ENCODE measurements around the gene HNRNPA0.
"Not testable (repeated sequence)": the region's sequence is repeated elsewhere in the genome, so short reads cannot be mapped to it uniquely, and the experiment has no call there.

The HNRNPA0 gene

DNA sequence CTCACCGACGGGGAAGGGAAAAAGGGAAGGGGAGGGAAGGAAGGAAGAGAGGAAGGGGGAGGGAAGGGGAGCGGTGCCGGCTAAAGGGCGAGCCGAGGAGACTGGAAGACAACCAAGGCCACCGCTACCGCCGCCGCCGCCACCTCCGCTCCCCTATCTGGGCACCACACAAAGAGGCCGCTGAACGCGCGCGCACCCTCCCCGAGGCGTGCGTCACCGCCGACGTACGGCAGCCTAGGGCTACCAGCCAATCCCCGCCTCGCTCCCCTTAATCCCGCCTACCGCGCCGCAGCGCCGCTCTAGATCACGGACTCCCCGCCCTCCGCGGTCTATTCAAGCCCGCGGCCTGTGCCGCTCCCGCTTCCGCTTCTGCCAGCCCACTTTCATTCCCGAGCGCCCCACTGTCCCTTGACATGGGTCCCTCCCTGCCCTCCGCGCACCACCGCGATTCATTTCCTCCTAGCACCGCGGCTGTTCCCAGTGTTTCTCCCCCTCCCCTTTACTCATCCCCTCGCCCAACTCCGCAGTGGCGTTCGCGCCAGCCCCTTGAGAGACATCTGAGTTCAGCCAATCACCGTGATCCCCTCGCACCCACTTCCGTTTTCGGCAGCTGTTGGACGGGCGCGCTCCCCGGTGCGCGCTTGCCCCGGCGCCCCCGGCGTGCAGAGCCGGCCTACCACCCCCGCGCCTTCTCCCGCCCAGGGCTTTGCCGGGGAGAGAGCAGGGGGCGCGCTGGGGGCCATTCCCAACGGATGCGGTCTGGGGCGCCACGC is at the start of gene HNRNPA0:
HNRNPA0 (minus strand) TSS at position 176 of the 773 bp plus-strand sequence. CDS start 297 bp downstream, outside the sequence.
- peak; percentile 97 for DNase-seq (ENCODE audit: low read depth)

DNA sequence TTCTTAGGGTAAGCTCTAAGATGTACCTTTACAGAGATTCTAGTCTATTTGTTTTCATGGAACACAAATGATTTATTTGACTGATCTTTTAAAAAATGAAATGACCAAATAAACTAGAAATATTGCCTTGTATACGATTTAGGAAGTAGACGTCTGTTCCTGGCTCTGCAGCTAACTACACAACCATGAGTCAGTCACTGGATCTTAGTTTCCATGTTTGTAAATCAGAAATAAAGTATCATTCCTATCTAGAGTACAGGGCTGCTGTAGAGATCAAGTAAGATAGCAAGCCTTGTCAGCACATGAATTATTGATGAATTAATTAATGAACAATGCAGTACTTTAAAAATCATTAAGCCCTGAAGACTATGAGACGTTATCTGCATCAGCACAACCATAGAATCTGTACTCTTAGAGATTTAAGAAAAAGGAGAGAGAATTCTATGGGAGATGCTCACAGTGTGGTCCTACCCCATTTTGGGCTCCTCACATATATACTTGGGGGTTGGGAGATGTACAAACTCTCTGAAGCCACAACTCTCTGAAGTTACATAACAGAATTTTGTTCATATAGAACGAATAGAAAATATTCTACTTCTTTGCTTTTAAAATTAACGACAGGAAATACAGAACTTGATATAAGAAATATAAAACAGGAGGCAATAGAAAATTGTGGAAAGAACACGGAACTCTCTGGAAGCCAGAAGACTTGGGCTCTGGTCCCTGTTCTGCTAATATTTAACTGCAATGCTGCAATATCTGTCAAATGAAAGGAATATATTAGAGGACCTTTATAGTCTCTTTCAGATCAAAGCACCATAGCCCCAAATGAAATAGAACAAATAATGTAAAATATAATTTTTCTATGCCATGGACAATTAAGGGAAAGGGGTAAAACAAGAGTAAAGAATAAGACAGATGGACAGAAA is 48.4 kb upstream of the HNRNPA0 start:
- no peak for DNase-seq (ENCODE audit: low read depth)

DNA sequence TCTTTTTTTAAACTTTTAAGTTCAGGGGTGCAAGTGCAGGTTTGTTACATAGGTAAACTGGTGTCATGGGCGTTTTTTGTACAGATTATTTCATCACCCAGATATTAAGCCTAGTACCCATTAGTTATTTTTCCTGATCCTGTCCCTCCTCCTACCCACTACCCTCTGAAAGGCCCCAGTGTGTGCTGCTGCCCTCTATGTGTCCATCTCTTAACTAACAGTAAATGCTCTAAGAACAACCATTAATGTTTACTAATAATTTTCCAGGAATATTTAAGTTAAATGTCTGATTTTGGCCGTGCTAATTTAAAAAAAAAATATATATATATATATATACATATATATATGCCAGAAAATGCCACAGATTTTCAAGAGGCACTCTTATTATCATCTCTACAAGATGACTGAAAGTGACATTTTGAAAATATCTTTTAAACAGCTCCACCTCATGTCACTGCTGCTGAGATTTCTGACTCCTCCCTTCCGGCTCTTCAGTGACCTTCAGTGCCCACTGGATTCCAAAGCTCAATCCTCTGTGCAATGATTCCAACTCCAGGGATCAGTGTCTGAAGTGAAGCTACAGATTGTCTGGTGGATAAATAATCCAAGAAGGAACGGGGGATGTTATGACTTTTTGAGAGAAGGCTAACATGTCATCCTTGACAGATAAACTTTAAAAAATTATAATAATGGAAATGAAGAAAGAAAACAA is 46.7 kb upstream of the HNRNPA0 start:
- DNase-seq (ENCODE audit: low read depth), result no peak

DNA sequence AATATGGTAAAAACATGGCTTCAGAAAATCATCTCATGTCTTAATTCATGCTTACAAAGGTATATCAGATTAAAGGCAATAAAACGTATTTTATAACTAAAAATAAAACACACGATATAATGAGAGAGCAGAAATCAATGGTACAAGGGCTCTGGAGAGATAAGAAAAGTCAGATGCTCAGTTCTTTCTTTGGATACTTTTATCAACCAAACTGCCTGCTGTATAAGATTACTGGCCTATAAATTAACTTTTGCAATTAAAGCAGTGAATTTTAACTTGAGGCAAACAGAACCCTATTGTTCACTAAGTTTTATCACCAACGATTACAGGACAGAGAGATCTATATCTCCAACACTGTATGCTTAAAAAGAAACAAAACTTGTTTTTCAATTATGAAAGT is 42.1 kb upstream of the HNRNPA0 start:
- DNase-seq (ENCODE audit: low read depth), result no peak

DNA sequence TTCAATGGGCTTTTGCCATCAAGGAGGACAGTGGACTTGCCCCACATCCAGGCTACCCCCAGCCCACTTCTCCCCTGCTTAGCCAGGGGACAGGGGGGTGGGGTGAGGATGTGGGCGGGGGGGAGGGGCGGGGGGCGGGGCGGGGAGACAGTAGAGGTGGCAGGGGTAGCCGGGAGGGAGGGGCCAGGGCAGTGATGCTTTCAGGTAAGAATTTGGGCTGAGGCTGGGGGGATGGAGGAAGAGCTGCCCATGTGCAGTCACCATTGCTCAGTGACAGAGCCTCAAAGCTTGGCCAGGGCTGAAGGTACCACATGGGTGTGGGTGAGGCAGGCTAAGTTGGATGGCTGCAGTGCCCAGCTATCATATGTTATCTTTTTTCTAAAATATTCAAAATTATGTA is 40.7 kb upstream of the HNRNPA0 start:
- DNase-seq (ENCODE audit: low read depth), result no peak

DNA sequence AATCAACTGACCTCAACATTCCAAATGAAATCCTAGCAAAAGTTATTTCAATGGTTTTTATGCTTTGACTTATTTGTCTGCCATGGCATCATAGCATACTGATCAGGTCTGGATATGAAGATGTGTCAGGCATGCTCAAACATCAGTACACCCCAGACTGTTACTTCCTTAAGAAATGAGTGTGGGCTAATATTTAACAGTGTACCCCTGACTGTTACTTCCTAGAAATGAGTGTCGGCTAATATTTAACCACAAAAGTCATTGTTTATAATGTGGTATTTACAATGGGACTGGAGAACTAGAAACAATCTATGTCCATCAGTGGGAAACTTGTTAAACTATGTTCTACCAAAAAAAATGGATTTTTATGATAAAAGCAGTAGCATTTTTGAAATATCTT is 38.1 kb upstream of the HNRNPA0 start:
- DNase-seq (ENCODE audit: low read depth), result no peak

DNA sequence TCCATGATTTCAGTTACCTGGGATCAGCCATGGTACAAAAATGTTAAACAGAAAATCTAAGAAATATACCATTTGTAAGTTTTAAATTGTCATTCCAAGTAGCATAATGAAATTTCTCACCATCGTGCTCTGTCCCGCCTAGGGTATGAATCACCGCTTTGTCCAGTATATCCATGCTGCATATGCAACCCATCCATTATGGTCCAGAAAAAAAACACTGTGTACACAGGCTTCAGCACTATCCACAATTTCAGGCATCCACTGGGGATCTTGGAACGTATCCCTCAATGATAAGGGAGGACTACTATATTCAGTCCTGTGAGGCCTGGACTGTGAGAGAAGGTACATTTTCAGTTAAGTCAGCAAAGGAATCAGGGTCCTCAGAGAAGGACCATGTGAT is 37.6 kb upstream of the HNRNPA0 start:
- no peak for DNase-seq (ENCODE audit: low read depth)

DNA sequence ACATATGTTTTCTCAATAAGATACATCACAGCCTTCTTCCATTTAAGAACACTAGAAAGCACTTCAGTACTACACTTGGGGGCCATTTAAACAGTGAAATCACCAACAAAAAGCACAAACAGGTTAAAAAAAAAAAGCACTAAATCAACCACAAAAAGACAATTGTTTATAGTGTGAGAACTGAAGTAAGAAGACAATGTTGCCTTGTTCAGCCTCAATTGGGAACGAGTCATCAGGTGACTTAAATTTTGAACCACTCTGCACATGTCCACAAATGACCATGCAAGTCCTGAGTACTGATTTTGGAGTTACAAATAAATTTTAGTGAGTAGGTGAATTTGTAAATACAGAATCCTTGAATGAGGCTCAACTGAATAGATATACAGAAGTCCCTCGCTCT is 37.2 kb upstream of the HNRNPA0 start:
- DNase-seq (ENCODE audit: low read depth), result no peak

DNA sequence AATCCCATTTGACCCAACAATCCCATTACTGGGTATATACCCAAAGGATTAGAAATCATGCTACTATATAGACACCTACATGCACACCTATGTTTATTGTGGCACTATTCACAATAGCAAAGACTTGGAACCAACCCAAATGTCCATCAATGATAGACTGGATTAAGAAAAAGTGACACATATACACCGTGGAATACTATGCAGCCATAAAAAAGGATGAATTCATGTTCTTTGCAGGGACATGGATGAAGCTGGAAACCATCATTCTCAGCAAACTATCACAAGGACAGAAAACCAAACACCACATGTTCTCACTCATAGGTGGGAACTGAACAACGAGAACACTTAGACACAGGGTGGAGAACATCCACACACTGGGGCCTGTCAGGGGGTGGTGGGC is 34.4 kb upstream of the HNRNPA0 start:
- not testable (repeated sequence) for DNase-seq (ENCODE audit: low read depth)

DNA sequence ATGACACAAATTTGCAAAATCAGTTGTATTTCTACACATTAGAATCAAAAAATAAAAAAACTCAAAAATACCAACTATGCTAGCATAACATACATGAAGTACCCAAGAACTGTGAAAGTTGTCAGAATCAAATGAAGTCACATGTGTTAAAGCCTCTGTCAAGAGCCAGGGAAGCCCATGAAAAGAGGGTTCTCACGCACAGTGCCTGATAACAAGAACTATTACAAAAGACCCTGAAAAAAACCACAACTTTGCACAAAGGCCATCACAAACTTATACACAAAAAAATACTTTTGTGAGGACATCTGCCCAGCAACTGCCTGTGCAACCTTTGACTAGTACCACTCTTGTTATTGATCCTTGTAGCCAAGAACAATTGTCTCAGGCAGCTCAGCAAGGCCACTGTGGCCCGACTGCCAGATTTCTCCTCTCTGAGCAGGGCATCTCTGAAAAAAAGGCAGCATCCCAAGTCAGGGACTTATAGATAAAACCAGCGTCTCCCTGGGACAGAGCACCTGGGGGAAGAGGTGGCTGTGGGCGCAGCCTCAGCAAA is 28.9 kb upstream of the HNRNPA0 start:
- DNase-seq (ENCODE audit: low read depth), result no peak

DNA sequence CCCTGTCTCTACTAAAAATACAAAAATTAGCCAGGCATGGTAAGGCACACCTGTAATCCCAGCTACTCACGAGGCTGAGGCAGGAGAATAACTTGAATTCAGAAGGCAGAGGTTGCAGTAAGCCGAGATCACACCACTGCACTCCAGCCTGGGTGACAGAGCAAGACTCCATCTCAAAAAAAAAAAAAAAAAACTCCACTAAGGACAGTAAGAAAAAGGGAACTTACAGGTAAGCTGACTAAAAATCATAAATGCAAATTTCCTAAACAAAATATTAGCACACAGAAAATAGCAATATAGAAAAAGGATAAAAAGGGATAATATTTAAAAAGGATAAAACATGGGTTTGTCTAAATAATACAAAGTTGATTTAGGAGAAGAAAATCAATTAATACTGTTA is 27.9 kb upstream of the HNRNPA0 start:
- no peak for DNase-seq (ENCODE audit: low read depth)

DNA sequence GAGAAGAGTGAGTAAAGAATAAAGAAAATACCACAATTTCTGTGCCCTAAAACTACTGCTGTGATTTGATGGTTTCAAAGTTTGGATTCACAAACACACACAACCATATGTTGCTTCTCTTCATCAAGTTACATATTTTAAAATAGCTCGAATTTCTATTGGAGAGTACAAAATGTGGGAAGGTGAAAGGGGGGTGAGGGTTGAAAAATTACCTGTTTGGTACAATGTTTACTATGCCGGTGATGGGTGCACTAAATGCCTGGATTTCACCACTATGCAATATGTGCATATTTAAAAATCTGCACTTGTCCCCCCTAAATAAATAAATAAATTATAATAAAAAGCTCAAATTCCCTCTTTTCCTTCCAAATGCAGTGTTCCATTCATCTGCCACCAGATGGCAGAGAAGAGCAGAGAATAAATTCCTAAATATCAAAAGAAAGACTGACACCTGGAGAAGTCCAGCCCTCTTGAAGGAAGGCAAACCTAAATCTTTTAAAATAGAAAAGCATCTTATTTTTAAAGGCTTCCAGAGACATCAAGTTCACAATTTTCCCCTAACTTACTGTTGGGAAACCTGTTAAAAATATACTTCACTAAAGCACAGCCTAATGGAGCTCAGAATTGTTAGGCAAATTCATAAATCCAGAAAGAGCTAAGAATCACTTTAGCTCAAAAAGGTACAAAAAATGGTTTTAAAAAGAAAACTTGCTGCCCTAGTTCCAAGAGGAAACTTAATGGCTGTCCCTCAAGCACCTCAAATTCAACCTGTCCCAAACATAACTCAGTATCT is 24.8 kb upstream of the HNRNPA0 start:
- no peak for DNase-seq (ENCODE audit: low read depth)

DNA sequence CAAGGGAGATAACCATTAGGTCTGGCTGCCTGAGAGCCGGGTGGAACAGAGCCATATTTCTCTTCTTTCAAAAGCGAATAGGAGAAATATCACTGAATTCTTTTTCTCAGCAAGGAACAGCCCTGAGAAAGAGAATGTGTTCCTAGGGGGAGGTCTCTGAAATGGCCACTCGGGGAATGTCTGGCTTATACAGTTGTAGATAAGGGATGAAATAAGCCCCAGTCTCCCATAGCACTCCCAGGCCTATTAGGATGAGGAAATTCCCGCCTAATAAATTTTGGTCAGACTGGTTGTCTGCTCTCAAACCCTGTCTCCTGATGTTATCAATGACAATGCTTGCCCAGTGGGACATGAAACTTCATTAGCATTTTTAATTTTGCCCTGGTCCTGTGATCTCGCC is 13.8 kb upstream of the HNRNPA0 start:
- not testable (repeated sequence) for DNase-seq (ENCODE audit: low read depth)

DNA sequence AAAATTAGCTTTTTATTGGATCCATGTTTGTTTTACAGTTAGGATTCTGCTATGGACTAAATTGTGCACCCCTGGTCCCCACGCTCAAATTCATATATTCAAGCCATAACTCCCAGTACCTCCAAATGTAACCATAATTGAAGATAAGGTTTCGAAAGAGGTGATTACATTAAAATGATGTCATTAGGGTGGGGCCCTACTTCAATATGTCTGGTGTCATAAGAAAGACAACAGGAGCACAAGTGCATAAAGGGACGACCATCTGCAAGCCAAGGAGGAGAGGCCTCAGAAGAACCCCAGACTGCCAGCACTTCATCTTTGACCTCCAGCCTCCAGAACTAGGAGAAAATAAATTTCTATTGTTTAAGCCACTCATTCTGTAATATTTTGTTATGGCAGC is 7.4 kb upstream of the HNRNPA0 start:
- DNase-seq (ENCODE audit: low read depth), result no peak

DNA sequence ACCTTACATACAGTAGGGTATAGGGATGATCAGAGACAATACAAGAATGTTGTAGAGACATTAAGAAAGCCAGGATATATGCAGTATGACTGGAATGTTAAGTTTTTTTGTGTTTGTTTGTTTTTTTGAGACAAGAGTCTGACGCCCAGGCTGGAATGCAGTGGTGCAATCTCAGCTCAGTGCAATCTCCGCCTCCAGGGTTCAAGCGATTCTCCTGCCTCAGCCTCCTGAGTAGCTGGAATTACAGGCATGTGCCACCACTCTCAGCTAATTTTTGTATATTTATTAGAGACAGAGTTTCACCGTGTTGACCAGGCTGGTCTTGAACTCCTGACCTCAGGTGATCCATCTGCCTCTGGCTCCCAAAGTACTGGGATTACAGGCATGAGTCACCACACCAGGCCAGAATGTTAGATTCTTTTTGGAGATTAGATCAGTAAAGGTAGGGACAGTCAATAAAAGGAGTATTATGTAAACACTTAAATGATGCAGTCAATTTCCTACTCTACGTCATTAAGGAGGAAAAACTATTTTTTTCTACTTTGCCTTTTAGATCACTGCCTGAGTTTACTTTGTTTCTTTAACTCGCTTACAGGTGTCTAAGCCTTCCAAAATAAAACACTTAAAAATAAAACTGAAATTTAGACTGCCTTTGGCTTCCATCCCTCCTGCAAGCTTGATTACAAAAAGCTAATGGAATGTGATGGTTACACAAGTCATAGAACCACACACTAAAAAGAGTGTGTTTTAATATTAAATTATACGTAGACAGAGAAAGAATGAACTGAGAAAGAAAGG is 6.8 kb upstream of the HNRNPA0 start:
- no peak for DNase-seq (ENCODE audit: low read depth)

DNA sequence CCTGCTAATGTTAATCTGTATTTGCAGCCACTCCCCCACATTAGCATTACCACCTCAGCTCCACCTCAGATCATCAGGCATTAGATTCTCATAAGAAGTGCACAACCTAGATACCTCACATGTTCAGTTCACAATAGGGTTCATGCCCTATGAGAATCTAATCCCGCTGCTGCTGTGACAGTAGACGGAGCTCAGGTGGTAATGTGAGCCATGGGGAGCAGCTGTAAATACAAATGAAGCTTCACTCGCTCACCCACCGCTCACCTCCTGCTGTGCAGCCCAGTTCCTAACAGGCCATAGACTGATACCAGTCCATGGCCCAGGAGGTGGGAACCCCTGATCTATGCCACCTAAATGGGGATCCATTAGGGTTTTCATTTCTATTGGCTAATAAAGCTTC is 6.1 kb upstream of the HNRNPA0 start:
- DNase-seq (ENCODE audit: low read depth), result no peak

DNA sequence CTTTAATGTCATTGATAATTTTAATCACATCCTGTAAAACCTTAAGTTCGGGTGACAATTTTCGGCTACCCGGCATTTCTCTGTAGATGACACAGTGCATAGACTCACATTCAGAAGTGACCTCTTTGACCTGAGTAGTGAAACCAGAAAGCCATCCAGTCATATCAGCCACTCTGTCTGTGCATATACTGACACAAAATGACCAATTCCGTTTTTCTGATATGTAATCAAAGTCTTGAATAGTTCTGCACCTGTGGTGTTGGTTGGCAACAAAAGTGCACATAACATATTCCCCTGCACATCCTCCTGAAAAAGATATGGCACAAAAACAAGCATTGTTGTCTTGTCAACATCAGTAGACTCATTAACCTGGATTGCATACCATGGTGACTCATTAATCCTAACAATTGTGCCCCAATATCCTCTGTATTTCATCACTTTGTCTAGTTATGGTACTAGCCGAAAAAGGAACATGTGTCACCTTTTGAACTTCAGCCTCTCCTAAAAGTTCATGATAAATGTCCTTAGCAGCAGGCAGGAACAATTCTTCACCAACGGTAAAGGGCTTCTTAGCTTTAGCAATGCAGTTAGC is 4.6 kb upstream of the HNRNPA0 start:
- no peak for DNase-seq (ENCODE audit: low read depth)

DNA sequence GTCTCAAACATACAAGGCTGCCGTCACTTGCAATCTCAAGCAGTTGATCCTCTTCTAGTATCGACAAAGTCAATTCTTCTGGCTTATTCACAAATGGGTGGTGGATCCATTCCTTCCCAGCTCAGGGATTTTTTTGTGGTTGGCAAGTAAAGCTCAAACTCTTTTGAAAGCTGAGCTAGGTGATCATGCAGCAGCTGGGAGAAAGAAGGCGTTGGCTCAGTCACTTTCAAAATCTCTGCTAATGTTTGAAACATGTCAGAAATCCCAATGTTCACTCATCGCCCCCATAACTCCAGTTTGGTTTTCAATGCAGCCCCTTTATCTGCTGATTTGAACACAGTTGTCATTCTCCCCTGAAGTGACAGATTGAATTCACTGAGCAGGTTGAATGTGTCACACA is 4.0 kb upstream of the HNRNPA0 start:
- no peak for DNase-seq (ENCODE audit: low read depth)

DNA sequence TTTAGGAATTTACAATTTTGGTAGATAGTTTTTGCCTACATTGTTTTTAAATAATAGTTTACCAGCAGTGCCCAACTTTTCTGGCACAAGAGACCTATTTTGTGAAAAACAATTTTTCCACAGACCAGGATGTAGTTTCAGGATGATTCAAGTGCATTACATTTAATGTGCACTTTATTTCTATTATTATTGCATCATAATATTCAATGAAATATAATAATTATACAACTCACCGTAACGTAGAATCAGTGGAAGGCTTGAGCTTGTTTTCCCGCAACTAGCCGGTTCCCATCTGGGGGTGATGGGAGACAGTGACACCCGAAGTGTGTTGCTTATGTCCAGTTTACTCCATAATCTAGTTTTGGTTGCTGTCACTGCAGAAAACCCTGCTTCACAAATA is 3.5 kb upstream of the HNRNPA0 start:
- no peak for DNase-seq (ENCODE audit: low read depth)

All from stimulated activated CD4-positive, alpha-beta T cell treated with anti-CD3 and anti-CD28 coated beads, Interleukin-2, amount 100 ng/mL, for 4 hours (primary cell).